Kidney (tissue), 14 donors: Measurements from ENCODE around the gene ALCAM. TPM values are rescaled to one million over a fixed set of nuclear protein-coding genes. Genes with fewer than 3 reads are reported as not detected.

ENCODE experiments used
- DNase-seq, 5 donors: peaks; one replicate each; pipeline ENCODE4 v3.0.0-alpha.2; 2013 to 2020
- FAIRE-seq: peaks from 2 replicates; lab custom pipeline; 2012; peaks lifted over from hg19 to GRCh38; lab: Jason Lieb, UNC
- H3K27ac ChIP-seq, 2 donors: one replicate each; pipeline ENCODE4 v1.7.0; 2013; ENCODE audit warnings: low read depth in 2 of 2, low read length in 2 of 2, inconsistent platforms in 1 of 2
- H3K27me3 ChIP-seq: one replicate; pipeline ENCODE4 v1.7.1; 2013; ENCODE audit warnings: low read length, inconsistent platforms; ENCODE audit not compliant: control insufficient read depth, insufficient read depth
- H3K36me3 ChIP-seq, 3 donors: one replicate each; pipeline versions ENCODE4 v1.7.0 to v1.7.1; 2013; ENCODE audit warnings: low read length in 3 of 3, control low read depth in 1 of 3, inconsistent platforms in 1 of 3; ENCODE audit not compliant: insufficient read depth in 3 of 3, control insufficient read depth in 2 of 3
- H3K4me1 ChIP-seq, 3 donors: one replicate each; pipeline versions ENCODE4 v1.7.0 to v1.7.1; 2013; ENCODE audit warnings: low read length in 3 of 3, inconsistent platforms in 1 of 3, low read depth in 1 of 3; ENCODE audit not compliant: control insufficient read depth in 2 of 3, insufficient read depth in 2 of 3
- H3K4me3 ChIP-seq, 3 donors: one replicate each; pipeline versions ENCODE4 v1.7.0 to v1.8.1; 2013; ENCODE audit warnings: low read length in 3 of 3, control low read depth in 1 of 3, inconsistent platforms in 1 of 3
- H3K9ac ChIP-seq, 3 donors: one replicate each; pipeline versions ENCODE4 v1.7.0 to v1.7.1; 2013; ENCODE audit warnings: low read length in 3 of 3, control low read depth in 1 of 3, inconsistent platforms in 1 of 3
- H3K9me3 ChIP-seq, 3 donors: one replicate each; pipeline versions ENCODE4 v1.7.0 to v1.7.1; 2013; ENCODE audit warnings: low read length in 3 of 3, control low read depth in 1 of 3, inconsistent platforms in 1 of 3; ENCODE audit not compliant: control insufficient read depth in 2 of 3, insufficient read depth in 1 of 3
- intact Hi-C: fragments of 100-400 bp; cut with DNase I; formaldehyde crosslinking; loops from one replicate; pipeline ENCODE4 v1.11.1; 2022
- polyA plus RNA-seq: library from polyadenylated mRNA; stranded (reverse); fragments of 350-450 nt; fragmentation: Illumina TruSeq; extraction: RNeasy Lipid Tissue Mini Kit (QIAGEN cat#74804); gene quantifications from one replicate; pipeline ENCODE4 v1.2.3, GENCODE V29; 2014; ENCODE audit warnings: low read depth, low replicate concordance; ENCODE audit not compliant: insufficient read depth
- total RNA-seq: library from RNA; stranded (reverse); fragmentation: NEBNext Ultra II Directional; extraction: Animal tissue kit (Norgen Biotek cat#: 25700); gene quantifications from one replicate; pipeline ENCODE4 v1.2.1, GENCODE V29; 2021
- TF ChIP-seq, protein P1 (sequence below): IDR thresholded peaks from 3 replicates; pipeline ENCODE4 v1.5.1; 2012; ENCODE audit warnings: mild to moderate bottlenecking, moderate library complexity, borderline replicate concordance; ENCODE audit not compliant: insufficient read depth; ENCODE audit errors: extremely low read depth
- donor health status: control.
- donor health status: control.
- donor health status: control.
- donor health status: control.
- donor health status: control.
- donor health status: DM: yes; HTN: yes; CAD: no.
- donor health status: Normal renal cell carcinoma (clear cell type).

The ALCAM gene
- total and polyA plus RNA-seq, 2 donors from 2014 or later: 15.1 to 36.4 TPM

DNA sequence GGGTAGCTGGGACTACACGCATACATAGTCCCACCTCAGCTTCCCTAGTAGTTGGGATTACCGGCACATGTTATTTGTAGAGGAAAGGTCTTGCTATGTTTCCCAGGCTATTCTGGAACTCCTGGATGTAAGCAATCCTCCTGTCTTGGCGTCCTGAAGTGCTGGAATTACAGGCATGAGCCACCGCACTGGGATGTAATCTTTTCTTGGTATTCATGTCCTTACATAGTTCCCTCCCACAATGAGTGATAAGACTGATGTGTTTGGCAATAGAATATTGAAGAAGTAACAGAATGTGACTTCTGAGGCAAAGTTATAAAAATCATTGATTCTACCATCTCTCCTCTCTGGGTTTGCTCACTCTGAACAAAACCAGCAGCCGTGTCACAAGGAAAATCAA is 22.7 kb upstream of the ALCAM start:
- no peaks in the 10 kb centered on the region for H3K9me3 ChIP-seq
- no peaks in the 10 kb centered on the region for H3K36me3 ChIP-seq
- FAIRE-seq: no peak
- no peak overlapping the region for H3K27ac ChIP-seq
- no peaks in the 10 kb centered on the region for H3K27me3 ChIP-seq
- H3K4me1 ChIP-seq: no peaks in the 10 kb centered on the region
- H3K9ac ChIP-seq: no peak overlapping the region
- intact Hi-C loops: no loop called here
- TF ChIP-seq, protein P1, sequence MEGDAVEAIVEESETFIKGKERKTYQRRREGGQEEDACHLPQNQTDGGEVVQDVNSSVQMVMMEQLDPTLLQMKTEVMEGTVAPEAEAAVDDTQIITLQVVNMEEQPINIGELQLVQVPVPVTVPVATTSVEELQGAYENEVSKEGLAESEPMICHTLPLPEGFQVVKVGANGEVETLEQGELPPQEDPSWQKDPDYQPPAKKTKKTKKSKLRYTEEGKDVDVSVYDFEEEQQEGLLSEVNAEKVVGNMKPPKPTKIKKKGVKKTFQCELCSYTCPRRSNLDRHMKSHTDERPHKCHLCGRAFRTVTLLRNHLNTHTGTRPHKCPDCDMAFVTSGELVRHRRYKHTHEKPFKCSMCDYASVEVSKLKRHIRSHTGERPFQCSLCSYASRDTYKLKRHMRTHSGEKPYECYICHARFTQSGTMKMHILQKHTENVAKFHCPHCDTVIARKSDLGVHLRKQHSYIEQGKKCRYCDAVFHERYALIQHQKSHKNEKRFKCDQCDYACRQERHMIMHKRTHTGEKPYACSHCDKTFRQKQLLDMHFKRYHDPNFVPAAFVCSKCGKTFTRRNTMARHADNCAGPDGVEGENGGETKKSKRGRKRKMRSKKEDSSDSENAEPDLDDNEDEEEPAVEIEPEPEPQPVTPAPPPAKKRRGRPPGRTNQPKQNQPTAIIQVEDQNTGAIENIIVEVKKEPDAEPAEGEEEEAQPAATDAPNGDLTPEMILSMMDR: no peak
- DNase-seq: no peak
- no peak overlapping the region for H3K4me3 ChIP-seq

DNA sequence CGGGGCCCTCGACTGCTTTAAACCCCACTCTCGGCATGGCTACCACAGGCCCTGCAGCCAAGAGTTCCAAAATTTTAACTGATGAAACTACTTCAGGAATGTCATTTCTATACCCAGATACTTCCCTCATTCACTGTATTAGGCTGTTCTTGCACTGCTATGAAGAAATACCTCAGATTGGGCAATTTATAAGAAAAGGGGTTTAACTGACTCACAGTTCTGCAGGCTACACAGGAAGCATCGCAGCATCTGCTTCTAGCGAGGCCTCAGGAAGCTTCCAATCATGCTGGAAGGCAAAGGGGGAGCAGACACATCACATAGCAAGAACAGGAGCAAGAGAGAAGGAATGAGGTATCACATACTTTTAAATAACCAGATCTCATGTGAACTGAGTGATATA is 21.6 kb upstream of the ALCAM start:
- H3K4me1 ChIP-seq: no peaks in the 10 kb centered on the region
- DNase-seq (no peak), FAIRE-seq (no peak)
- no peaks in the 10 kb centered on the region for H3K9me3 ChIP-seq
- TF ChIP-seq, protein P1: no peak
- intact Hi-C loops: no loop called here
- no peak overlapping the region for H3K27ac ChIP-seq
- no peak overlapping the region for H3K9ac ChIP-seq
- no peak overlapping the region for H3K4me3 ChIP-seq
- H3K27me3 ChIP-seq: no peaks in the 10 kb centered on the region
- H3K36me3 ChIP-seq: no peaks in the 10 kb centered on the region

DNA sequence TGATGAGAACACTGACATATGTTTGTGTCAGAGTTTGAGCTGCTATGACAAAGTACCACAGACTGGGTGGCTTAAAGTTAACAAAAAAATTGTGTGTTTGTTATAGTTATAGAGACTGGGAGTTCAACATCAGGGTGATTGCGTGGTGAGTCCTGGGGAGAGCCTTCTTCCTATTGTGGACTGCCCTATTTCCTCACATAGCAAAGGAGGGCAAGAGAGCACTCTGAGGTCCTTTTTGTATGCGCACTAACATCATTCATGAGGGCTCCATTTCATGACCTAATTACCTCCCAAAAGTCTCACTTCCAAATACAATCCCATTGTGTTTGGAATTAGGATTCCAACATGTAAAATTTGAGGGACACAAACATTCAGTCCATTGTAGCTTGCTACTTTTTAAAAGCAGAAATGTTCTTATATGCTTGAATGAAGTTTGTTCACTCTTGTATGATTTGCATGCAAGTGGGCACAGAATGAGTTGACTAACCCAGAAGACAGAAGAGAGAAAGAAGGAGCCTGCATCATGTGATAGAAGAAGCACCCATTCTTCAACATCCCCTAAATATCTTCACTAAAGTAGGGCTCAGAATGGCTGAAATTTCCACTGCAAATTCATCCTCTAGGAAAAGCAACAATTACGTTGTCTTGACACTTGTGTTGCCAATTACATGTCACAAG is 18.9 kb upstream of the ALCAM start:
- intact Hi-C loops: no loop called here
- Histone ChIP-seq H3K4me1 (no peaks in the 10 kb centered on the region), H3K36me3 (no peaks in the 10 kb centered on the region), H3K9ac (no peak overlapping the region), H3K27ac (no peak overlapping the region), H3K9me3 (no peaks in the 10 kb centered on the region), H3K4me3 (no peak overlapping the region), H3K27me3 (no peaks in the 10 kb centered on the region)
- TF ChIP-seq, protein P1: no peak
- no peak for FAIRE-seq
- DNase-seq: no peak

DNA sequence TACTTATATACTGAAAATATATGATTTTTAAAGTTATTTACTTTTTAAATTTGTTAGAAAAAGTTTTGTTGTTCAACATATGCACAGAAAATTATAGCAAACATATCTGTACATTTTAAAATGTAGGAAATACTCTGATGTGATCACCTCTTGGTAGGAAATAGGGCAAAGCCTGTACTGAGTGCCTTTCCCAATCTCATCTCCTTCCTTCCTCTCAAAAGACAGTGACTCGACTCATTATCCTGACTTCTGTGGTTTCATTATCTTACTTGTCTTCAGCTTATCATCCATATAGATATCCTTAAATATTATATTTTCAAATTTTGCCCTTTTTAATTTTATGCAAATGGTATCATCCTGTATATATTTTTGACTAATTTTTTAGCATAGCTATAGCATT is 18.4 kb upstream of the ALCAM start:
- TF ChIP-seq, protein P1: no peak
- FAIRE-seq: no peak
- H3K27ac ChIP-seq: no peak overlapping the region
- H3K9me3 ChIP-seq: no peaks in the 10 kb centered on the region
- H3K4me3 ChIP-seq: no peak overlapping the region
- no peaks in the 10 kb centered on the region for H3K27me3 ChIP-seq
- intact Hi-C loops: no loop called here
- no peaks in the 10 kb centered on the region for H3K4me1 ChIP-seq
- no peaks in the 10 kb centered on the region for H3K36me3 ChIP-seq
- DNase-seq: no peak
- H3K9ac ChIP-seq: no peak overlapping the region
